ENCODE measurements around the gene CHRNA1. TPM values are rescaled to one million over a fixed set of nuclear protein-coding genes. Genes with fewer than 3 reads are reported as not detected.

Gene CHRNA1
- total RNA-seq: 0.07 and 0.10 TPM in 2 replicates

DNA sequence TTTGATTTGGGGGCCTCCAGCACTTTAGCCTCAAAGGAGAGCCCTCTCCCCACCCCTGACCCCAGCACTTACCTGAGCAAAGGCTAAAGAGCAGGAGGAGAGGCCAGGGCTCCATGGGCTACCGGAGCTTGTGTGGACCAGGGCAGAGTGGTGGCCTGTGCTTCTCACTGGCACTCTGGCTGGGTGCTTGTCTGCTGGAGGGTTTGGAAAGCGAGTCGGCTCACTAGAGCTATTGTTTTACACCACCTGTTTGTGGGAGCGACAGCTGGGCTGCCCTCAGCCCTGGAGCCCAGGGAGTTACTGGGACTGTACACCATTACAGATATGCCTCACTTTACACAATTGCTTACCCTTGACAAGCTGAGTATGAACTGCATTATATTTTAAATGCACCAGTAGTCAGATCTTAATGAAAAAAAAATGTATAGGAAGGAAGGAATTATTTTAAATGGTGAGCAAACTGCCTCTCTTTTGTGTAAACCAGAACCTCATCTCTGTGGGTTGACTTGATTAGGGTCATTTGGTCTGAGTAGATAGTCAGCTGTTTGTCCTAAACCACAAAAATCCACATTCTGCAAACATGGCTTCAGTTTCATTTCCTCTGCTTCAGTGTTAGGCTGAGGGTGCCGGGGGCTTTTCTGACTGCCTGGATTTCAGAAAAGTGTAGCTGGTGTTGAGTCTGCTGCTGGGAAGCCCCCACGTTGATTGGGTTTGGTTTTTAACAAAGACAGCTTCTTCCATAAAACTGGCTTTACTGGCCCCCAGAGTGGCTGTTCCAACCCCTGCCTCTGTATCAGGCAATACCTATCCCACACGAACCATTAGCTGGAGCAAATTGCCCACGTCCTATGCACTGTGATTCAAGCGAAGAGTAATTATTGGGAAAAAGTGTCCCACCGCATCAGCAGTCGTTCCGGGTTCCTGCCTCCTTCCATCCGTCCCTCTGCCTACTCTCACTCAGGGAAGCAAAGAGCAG, at the start of gene CHRNA1:
Gene CHRNA1 (minus strand): TSS at position 193 of the 976 bp plus-strand sequence. CDS start 78 bp downstream, at position 115.

Other genes with a start within 250 kb of the CHRNA1 start
- 12.4 and 17.1 TPM in 2 replicates for gene WIPF1, start 166.7 kb downstream of the CHRNA1 start, total RNA-seq
- gene CHN1, start 240.9 kb upstream of the CHRNA1 start, total RNA-seq: 17.4 and 25.6 TPM in 2 replicates

Data from mammary microvascular endothelial cell (primary cell).